GM13976 (cell line): ENCODE data around the gene TNS1.

Experiments
- DNase-seq: peaks from one replicate; pipeline ENCODE4 v3.0.0; 2012; ENCODE audit warnings: low spot score
- CTCF ChIP-seq: IDR thresholded peaks from 2 replicates; pipeline ENCODE4 v1.5.1; 2012; ENCODE audit warnings: borderline replicate concordance, mild to moderate bottlenecking; ENCODE audit not compliant: insufficient read depth; ENCODE audit errors: extremely low read depth, missing control alignments, control extremely low read depth
- in situ Hi-C: fragments of 300-500 bp; cut with MboI; formaldehyde crosslinking; loops from one replicate; pipeline ENCODE4 v1.12.0; 2022; ENCODE audit warnings: low sequenced_read_pairs, mixed read lengths, inconsistent platforms; ENCODE audit not compliant: unreplicated experiment

Gene TNS1

DNA sequence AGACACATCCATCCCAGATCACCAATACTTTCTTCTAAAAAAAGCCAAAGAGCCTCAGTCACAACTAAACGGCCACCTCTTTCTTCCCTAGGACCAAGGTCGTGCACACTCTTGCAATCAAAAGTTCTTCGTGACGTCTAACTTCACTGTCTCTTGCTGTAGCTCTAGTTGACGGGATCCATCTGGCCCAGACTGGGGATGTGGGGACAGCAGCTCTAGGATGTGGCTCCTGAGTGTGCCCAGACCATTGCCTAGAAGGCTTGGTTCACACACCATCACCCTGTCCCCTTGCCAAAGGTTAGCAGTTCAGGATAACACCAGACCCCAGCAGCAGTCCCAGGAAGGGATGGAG is 98.2 kb downstream of the TNS1 start:
- TF ChIP-seq CTCF: no peak
- in situ Hi-C loops: no loop called here
- DNase-seq: no peak

DNA sequence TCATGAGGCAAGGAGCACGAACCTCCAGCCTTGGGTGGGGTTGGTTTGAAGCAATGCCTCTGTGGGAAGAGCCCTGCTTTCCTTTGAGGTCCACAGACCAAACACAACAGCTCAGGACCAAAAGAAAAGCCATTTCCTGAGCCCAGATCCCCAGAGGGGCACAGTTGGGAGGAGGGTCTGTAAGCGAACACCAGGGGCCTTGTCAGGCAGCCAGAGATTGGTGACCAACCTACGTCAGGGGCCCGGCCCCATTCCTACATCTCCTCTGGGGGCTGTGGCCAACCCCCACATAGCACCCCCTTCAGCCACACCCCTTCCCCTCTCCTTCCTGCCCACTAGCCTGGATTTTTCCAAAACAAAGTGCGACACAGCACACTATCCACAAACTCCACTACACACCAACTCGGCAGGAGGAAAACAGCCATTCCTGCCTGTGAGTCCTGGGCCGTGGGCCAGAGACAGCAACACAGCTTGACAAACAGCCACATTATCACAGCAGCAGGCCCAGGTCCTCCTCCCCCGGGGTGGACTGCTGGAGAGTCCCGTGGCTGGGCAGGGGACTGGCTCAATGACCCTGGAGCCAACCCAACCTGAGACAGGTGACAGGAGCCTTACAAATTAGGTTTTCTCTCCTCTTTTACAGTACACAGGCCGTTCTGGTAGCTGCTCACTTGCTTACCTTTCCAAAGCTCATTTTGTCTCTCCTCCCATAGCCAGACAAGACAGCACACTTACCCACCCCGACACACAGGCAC is 98.8 kb downstream of the TNS1 start:
- no peak for DNase-seq
- in situ Hi-C loops: no loop called here
- TF ChIP-seq CTCF: no peak

DNA sequence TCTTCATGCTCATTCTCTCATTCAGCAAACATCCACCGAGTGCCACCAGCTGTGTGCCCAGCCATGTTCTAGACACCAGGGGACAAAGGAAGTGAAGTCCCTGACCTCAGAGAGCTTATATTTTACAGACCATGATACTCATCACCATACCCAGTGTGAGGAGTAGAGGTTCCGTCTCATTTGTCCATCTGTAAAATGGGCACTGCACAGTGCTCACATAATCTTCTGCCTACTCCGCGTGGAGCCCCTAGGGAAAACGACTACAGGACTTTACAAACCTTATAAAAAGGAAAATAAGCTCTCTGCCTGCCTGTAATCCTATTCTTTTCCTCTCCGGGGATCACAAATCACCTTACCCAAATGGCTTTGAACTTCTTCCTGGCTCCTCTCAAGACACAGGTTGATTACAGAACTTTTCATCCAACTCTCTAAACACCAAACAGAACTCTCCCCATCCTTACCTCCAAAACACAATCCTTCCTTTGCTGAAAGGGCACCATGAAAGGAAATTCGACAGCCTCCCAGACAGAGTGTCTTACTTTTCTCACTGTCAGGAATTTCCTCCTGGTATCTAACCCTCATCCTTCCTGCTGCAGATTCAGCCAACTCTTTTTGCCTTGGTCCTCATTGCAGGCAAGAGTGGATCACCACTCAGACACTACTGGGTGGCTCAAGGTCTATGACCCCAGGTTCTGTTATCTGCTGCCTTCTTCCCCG is 99.5 kb downstream of the TNS1 start:
- DNase-seq: no peak
- no peak for TF ChIP-seq CTCF
- in situ Hi-C loops: no loop called here

- TF ChIP-seq CTCF: no peak
- in situ Hi-C loops: no loop called here
- no peak for DNase-seq
Observed at GRCh38 chr2:217902379-217903141, 100.2 kb downstream of the TNS1 start.

DNA sequence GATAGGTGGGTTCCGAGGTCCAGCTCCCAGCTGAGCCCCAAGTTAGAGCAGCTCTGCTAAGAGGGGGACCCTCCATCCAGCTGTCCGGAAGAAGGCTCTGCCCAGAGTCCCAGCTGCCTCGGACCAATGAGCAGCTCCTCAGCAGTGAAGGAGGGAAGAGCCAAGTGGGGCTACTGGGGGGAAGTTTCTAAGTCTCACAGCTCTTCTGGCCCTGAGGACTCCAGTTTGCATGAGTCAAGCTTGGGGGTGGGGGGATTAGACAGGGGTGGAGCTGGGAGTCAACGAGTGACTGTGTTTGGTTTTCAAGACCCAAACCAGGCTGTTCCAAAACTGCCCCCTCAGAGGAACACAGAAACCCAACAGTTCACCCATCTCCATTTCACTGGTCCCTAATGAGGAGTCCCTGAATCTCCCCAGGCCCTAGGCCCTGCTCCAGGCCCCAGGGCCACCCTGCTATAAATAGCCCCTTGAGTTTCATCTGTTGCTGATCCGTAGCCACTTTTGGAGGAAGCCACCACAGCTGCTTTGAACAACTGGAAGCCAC is 100.9 kb downstream of the TNS1 start:
- no peak for DNase-seq
- no peak for TF ChIP-seq CTCF
- in situ Hi-C loops: no loop called here

DNA sequence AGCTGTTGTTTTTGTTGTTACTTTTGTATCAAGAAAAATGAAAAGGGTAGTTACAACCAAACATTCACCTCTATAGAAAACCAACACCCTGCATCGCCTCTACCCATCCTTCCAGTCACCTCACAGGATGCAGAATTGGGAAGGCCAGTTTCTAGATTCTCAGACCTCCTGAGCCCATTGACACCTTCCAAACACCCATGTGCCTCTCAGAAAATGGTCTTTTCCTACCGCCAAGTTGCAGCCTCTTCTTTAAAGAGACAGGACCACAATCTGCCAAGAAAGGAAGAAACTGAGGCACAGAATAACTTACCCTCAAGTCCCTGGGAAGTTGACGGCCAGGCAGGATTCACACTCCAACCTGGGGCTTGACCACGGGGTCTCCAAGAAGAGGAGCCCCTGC is 101.4 kb downstream of the TNS1 start:
- DNase-seq: no peak
- no peak for TF ChIP-seq CTCF
- in situ Hi-C loops: no loop called here
